HG03469 (cell line): ENCODE data around the gene SERGEF.

Experiments used
- ATAC-seq: cut with Tn5 transposase; IDR thresholded peaks from one replicate; pipeline ENCODE4 v1.9.1; 2021; ENCODE audit warnings: mild to moderate bottlenecking, moderate library complexity, moderate number of reproducible peaks; ENCODE audit not compliant: unreplicated experiment

SERGEF gene

DNA sequence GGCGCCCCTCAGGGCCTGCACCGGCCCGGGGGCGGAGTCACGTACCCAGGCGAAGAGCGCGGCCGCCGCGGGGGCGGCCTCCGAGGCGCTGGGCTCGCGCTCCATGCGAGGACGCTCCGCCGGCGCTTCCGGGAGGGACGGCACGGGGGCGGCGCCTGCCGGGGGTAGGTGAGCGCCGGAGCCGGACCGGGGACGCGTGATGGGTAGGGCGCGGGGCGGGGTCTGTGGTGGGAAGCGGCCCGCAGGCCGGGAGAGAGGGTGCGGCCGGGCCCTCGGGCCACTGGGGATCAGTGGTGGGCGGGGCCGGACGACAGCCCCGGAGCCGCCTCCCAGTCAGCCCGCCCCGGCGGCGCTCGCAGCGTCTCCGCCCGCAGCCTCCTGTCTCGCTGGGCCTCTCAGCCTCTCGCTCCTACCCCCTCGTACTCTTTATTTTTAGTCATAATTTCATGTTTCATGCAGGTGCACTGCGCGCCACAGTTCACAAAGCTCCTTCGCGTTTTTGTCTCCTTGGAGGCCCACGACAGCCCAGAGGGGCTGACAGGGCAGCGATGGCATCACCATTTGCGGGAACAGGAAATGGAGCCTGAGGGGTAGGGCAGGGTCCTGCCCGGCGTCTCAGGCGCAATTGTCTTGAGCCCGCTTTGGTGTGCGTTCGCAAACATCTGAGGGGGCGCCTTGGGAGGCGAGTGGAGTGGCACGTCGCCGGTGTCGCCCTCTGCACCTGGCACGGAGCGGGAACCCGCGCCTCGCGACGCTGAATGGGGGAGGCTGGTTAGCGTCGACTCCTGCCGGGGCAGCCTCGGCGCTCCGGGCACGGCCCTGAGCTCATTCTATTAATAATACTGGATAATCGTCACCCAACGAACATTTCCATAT is at the start of gene SERGEF:
Gene SERGEF (minus strand): TSS at position 142 of the 876 bp plus-strand sequence. CDS start 37 bp downstream, at position 105.
- ATAC-seq = peak; percentile 90

- no peak for ATAC-seq
These were observed 48.5 kb upstream of the SERGEF start for GRCh38 chr11:18061351-18061750.

DNA sequence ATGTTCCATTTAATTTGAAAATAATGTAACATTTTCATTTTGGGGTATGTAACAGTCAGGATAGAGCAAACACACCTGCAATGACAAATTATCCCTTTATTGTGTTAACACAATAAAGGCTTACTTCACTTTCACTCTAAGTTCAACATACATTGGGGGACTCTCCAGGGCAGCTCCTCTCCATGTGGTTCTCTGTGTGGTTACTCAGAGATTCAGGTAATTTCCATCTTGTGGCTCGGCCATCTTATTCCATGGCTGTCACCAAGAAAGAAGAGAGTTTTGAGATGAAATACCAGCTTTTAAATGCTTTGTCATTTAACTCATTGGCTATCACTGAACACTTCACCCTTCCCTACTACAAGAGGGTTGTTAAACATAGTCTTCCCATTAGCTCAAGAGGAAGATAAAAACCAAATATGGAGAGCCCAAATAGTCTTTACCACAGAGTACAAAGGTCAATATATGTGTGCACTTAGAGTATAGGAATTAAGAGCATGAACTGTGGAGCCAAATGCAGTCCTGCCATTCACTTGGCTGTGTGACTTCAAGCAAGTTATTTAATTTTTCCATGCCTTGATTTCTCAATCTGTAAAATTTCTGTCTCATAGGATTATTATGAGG is 43.8 kb upstream of the SERGEF start:
- ATAC-seq = no peak

GRCh38 chr11:18054511-18055103 is 41.8 kb upstream of the SERGEF start:
- no peak for ATAC-seq

GRCh38 chr11:18050848-18051247 is 38.0 kb upstream of the SERGEF start:
- no peak for ATAC-seq

DNA sequence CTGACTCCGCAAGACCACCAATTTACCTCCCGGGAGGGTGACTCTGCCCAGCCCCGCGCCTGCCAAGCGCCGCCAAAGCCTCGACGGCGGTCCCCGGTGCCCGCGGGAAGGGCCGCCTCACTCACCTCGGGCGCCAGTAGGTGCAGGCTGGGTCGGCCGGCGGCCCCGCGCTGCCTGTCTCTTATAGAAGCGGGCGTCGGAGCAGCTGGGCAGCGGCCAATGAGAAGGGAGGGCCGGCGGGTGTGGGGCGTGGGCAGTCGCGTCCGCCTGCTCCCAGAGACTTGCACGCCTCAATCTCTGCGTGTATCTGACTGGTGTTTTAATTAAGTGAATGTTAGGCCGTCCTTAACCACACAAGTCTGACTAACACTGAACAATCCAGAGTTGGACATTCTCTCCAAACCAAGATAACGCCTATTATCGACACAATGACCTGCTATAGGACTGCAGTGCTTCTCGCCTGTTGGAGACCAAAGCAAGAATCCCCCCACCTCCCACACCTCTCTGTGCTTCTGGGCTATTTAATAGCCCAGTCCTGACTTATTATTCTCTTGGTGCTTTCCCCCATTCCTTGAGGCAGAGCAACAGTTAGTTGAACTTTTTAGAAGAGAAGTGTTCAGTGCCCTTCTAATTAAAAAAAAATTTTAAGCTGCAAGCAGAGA is 33.4 kb upstream of the SERGEF start, which contains the start of gene TPH1:
Gene TPH1 (minus strand): TSS at position 154 of the 662 bp plus-strand sequence. CDS start 5,507 bp downstream, outside the sequence.
- no peak for ATAC-seq

GRCh38 chr11:18036456-18036855 is 23.6 kb upstream of the SERGEF start:
- ATAC-seq = no peak

- no peak for ATAC-seq
These were observed 14.6 kb upstream of the SERGEF start for GRCh38 chr11:18027475-18027874.

DNA sequence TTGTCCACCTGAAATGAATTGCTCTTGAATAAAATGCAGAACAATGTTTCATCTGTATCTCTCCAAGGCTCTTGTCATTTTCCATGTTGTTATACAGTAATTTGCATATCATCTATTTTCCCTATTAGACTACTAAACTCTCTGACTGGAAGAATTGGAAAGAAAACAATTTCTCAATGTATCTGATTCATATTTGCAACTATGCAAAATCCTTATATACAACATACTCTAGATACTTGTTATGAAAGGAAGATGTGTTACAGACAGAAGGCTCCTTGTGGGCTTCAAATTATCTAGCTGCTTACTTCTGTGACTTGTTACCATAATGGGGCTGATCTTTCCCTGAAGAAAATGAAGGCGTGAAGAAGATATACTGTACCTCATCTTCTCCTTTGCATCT is 9.6 kb upstream of the SERGEF start:
- no peak for ATAC-seq

DNA sequence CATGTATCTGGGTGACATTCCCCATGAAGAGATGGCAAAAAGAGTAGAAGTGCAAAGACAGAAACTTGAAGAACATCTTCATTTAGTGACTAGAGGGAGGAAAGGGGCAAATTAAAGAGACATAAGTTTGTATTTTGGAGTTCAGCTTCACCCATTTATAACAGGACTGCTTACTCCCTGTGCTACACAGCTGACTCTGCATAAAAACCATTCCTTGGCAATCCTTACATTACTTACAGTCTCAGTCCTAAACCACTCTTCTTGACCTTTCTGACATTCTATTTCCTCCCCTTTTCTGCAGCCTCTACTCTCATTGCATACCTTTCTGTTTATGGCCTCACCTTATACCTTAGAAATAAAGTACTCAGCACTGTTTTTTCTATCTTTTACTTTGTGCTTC is 6.8 kb upstream of the SERGEF start:
- no peak for ATAC-seq

- no peak for ATAC-seq
These were observed 3.9 kb upstream of the SERGEF start for GRCh38 chr11:18016789-18017188.

DNA sequence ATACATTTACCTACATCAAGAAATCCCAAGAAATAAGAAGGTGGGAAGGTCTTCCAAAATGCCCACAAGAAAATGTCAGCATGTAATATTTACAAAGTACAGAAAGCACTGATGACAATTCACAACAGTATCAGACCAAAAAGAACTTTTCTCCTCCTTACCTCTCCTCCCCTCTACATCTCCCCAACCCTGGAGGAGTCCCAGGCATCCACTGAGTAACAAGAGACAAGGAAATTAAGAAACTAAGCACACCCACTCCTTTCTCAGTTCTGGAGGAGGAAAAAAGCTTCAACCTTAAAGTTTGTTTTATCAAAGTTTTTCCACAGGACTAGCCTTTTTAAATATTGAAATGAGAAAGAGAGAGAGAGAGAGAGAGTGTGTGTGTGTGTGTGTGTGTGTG is 2.0 kb upstream of the SERGEF start:
- ATAC-seq = no peak

DNA sequence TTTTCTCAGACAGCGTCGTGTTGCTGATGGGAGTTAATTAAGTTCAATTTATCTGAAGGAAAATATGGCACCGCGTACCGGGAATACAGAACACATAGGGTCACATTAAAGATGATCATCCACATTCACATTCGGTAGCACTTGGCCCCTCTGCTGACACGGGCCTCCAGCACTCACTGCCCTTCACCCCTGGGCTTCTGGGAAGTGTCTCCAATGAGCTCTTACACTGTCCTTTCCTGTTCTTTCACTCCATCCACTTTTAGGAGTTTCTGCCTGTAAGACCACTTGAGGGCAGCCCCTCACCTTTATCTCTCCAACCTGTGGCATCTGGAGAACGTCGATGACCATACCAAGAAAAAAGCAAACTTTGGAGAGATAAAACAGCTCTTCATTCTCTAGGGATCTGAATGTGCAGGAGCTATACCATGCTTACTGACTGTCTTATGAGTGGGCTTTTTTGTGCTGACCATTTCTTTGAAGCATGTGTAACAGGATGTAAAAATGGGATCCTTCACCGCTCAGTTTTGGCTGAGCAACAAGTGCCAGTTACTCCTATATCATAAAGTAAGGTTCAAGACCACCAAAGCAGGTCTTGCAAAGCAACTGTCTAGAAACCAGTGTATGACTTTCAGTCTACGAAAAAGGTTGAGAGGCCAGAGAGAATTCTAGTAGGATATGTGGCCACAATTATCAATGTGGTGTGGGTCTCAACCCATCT is 1.1 kb upstream of the SERGEF start:
- no peak for ATAC-seq

- no peak for ATAC-seq
These were observed 533 bp downstream of the SERGEF start for GRCh38 chr11:18012122-18012905.

GRCh38 chr11:18011633-18012032 is 1.2 kb downstream of the SERGEF start:
- no peak for ATAC-seq

GRCh38 chr11:18010977-18011586 is 1.8 kb downstream of the SERGEF start:
- ATAC-seq = no peak

DNA sequence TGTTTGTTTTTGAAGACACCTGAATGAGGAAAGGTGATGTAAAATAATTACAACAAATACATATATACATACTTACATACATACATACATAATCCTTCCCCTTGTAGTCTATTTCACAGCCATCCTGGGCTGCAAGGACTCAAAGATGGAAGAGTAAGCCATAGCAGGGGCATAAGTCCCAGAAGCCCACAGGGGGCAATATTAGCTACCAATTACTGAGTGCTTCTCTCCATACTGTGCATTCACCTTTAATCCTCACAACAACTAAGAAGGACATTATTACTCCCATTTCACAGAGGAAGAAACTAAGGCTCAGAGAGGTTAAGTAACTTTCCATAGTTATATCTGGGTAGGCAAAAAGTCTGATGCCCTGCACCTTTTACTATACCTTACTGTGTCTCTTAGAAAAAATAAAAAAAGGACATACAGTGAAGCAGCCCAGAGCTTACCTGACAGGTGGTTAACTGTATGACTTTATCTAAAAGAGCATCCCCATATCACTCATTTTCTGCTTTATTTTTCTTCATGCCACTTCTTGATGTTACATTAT is 2.7 kb downstream of the SERGEF start:
- ATAC-seq = no peak

- no peak for ATAC-seq
These were observed 7.3 kb downstream of the SERGEF start for GRCh38 chr11:18005376-18006129.
